Tibial nerve (tissue), 4 donors: ENCODE results near the gene DPP9. TPM values are rescaled to one million over a fixed set of nuclear protein-coding genes. Genes with fewer than 3 reads are reported as not detected.

ENCODE experiments used
- DNase-seq, 2 donors: peaks; one replicate each; pipeline ENCODE4 v3.0.0-alpha.2; 2019; ENCODE audit warnings: low spot score in 2 of 2
- H3K27ac ChIP-seq, 4 donors: fragments of 200-600 bp; sonication (generic) in 3 of 4; one replicate each; pipeline ENCODE4 v1.5.1; 2017 to 2019; ENCODE audit warnings: mild to moderate bottlenecking in 1 of 4
- H3K27me3 ChIP-seq, 2 donors: fragments of 200-600 bp; sonication (generic) in 1 of 2; one replicate each; pipeline versions ENCODE4 v1.5.1 to v1.6.0; 2017 to 2019
- H3K36me3 ChIP-seq, 3 donors: fragments of 200-600 bp; sonication (generic); one replicate each; pipeline ENCODE4 v1.5.1; 2018 to 2019
- H3K4me1 ChIP-seq, 4 donors: fragments of 200-600 bp; sonication (generic) in 3 of 4; one replicate each; pipeline ENCODE4 v1.5.1; 2017 to 2019
- H3K4me3 ChIP-seq, 4 donors: fragments of 200-600 bp; sonication (generic) in 3 of 4; one replicate each; pipeline ENCODE4 v1.5.1; 2017 to 2019; ENCODE audit warnings: mild to moderate bottlenecking in 1 of 4, moderate library complexity in 1 of 4
- H3K9me3 ChIP-seq, 4 donors: fragments of 200-600 bp; sonication (generic) in 3 of 4; one replicate each; pipeline ENCODE4 v1.5.1; 2017 to 2019
- CTCF ChIP-seq, 5 experiments: fragments of 200-600 bp in 3 of 5; fragments of 450-650 bp in 2 of 5; sonication (generic) in 3 of 5; IDR thresholded peaks; one replicate each; pipeline ENCODE4 v1.5.1; 2016 to 2019; ENCODE audit warnings: antibody characterized with exemption in 5 of 5, mild to moderate bottlenecking in 3 of 5, moderate library complexity in 2 of 5
- EP300 ChIP-seq, 2 donors: sonication (generic); formaldehyde crosslinking; IDR thresholded peaks; one replicate each; pipeline ENCODE4 v1.6.1; 2017; ENCODE audit warnings: antibody characterized with exemption in 2 of 2, mild to moderate bottlenecking in 1 of 2
- POLR2A ChIP-seq, 2 donors: fragments of 450-650 bp; IDR thresholded peaks; one replicate each; pipeline ENCODE4 v1.6.1; 2017; ENCODE audit warnings: antibody characterized with exemption in 2 of 2, mild to moderate bottlenecking in 2 of 2, moderate library complexity in 2 of 2
- WGBS, 2 donors: methylation state at CpG; one replicate each; pipeline ENCODE4 v1.1.5; 2018; 5-methylcytosine and 5-hydroxymethylcytosine counted together
- total RNA-seq, 4 donors: library from RNA; depleted of rRNA; stranded (reverse); fragments of >200 nt; gene quantifications; one replicate each; pipeline ENCODE4 v1.1.0, GENCODE V29; 2016

DPP9 gene
- total RNA-seq, 4 donors from 2014 or later = 53.9 to 134 (median 68.0) TPM

GRCh38 chr19:4703671-4704316 is 19.8 kb downstream of the DPP9 start:
- no peak for DNase-seq
- peaks cover 0 to 9% (median 3%) of the 10 kb centered on the region in 4 donors for H3K4me1 ChIP-seq
- H3K27me3 ChIP-seq = no peaks in the 10 kb centered on the region
- H3K36me3 ChIP-seq = peaks cover 10 to 74% (median 40%) of the 10 kb centered on the region in 3 donors
- WGBS, 2 donors = 86 to 90% methylated on average over 26 of the region's 28 CpGs
- H3K4me3 ChIP-seq = no peak overlapping the region
- no peak for TF ChIP-seq CTCF (IDR thresholded peaks at IDR 0.05)
- no peak for TF ChIP-seq POLR2A (IDR thresholded peaks at IDR 0.05)
- no peak for TF ChIP-seq EP300 (IDR thresholded peaks at IDR 0.05)
- H3K9me3 ChIP-seq = no peaks in the 10 kb centered on the region
- H3K27ac ChIP-seq = no peak overlapping the region

- H3K4me3 ChIP-seq = no peak overlapping the region
- H3K9me3 ChIP-seq = no peaks in the 10 kb centered on the region
- peaks cover 10 to 80% (median 40%) of the 10 kb centered on the region in 3 donors for H3K36me3 ChIP-seq
- no peak overlapping the region for H3K27ac ChIP-seq
- H3K4me1 ChIP-seq = peaks cover 0 to 5% (median under 1%) of the 10 kb centered on the region in 4 donors
- TF ChIP-seq POLR2A (IDR thresholded peaks at IDR 0.05) = no peak
- no peaks in the 10 kb centered on the region for H3K27me3 ChIP-seq
- 79 to 89% methylated on average over 11 of the region's 11 CpGs for WGBS, 2 donors
- DNase-seq = no peak
Observed at GRCh38 chr19:4702764-4703163, 20.9 kb downstream of the DPP9 start.

GRCh38 chr19:4701557-4701956 is 22.1 kb downstream of the DPP9 start:
- Histone ChIP-seq H3K27me3 (no peaks in the 10 kb centered on the region), H3K9me3 (no peaks in the 10 kb centered on the region), H3K4me1 (peaks cover 0 to 8% (median 3%) of the 10 kb centered on the region in 4 donors), H3K36me3 (peaks cover 10 to 92% (median 51%) of the 10 kb centered on the region in 3 donors), H3K27ac (no peak overlapping the region), H3K4me3 (no peak overlapping the region)
- DNase-seq = no peak
- WGBS, 2 donors = 87 to 88% methylated on average over 8 of the region's 8 CpGs
- TF ChIP-seq POLR2A (IDR thresholded peaks at IDR 0.05) = no peak
- TF ChIP-seq CTCF (IDR thresholded peaks at IDR 0.05) = no peak
- TF ChIP-seq EP300 (IDR thresholded peaks at IDR 0.05) = no peak

- Histone ChIP-seq H3K27ac (no peak overlapping the region), H3K4me1 (peaks cover 0 to 8% (median 3%) of the 10 kb centered on the region in 4 donors), H3K36me3 (peaks cover 10 to 98% (median 55%) of the 10 kb centered on the region in 3 donors), H3K4me3 (no peak overlapping the region), H3K9me3 (no peaks in the 10 kb centered on the region), H3K27me3 (no peaks in the 10 kb centered on the region)
- TF ChIP-seq EP300 (IDR thresholded peaks at IDR 0.05) = no peak
- no peak for TF ChIP-seq CTCF (IDR thresholded peaks at IDR 0.05)
- no peak for TF ChIP-seq POLR2A (IDR thresholded peaks at IDR 0.05)
- DNase-seq = no peak
- 83 to 88% methylated on average over 11 of the region's 11 CpGs for WGBS, 2 donors
Observed at GRCh38 chr19:4700693-4700970, 23.0 kb downstream of the DPP9 start.

- peaks cover 10 to 98% (median 55%) of the 10 kb centered on the region in 3 donors for H3K36me3 ChIP-seq
- WGBS, 2 donors = 85 to 86% methylated on average over 29 to 33 of the region's 33 CpGs
Observed at GRCh38 chr19:4699826-4700692, 23.6 kb downstream of the DPP9 start.

More at GRCh38 chr19:4699826-4700692, 23.6 kb downstream of the DPP9 start:
- Histone ChIP-seq H3K27me3 (no peaks in the 10 kb centered on the region), H3K9me3 (no peaks in the 10 kb centered on the region), H3K4me3 (no peak overlapping the region), H3K4me1 (peaks cover 0 to 8% (median 0%) of the 10 kb centered on the region in 4 donors), H3K27ac (no peak overlapping the region)
- DNase-seq = no peak
- TF ChIP-seq POLR2A (IDR thresholded peaks at IDR 0.05) (no peak), EP300 (IDR thresholded peaks at IDR 0.05) (no peak), CTCF (IDR thresholded peaks at IDR 0.05) (no peak)
